Stimulated activated naive CD8-positive, alpha-beta T cell treated with anti-CD3 and anti-CD28 coated beads, Interleukin-15, amount 100 ng/mL, for 72 hours (primary cell): ENCODE data around the gene DENND4B.

Experiments
- ATAC-seq: fragments of 150-1000 bp; cut with Tn5 transposase; 2 replicates; pipeline ENCODE4 v1.10.0; 2021; ENCODE audit warnings: mild to moderate bottlenecking, moderate library complexity
- DNase-seq, 2 donors: peaks; one replicate each; pipeline ENCODE4 v3.0.0; 2021 to 2022
- H3K27ac Mint-ChIP-seq, 2 donors: one replicate each; pipeline ENCODE4 v1.8.0; 2022; ENCODE audit warnings: mild to moderate bottlenecking in 2 of 2, mixed read lengths in 2 of 2, moderate library complexity in 2 of 2
- H3K27me3 Mint-ChIP-seq: one replicate; pipeline ENCODE4 v1.8.0; 2022; ENCODE audit warnings: mixed read lengths
- H3K4me1 Mint-ChIP-seq: one replicate; pipeline ENCODE4 v1.8.0; 2022; ENCODE audit warnings: mild to moderate bottlenecking, mixed read lengths
- H3K4me3 Mint-ChIP-seq, 2 donors: one replicate each; pipeline ENCODE4 v1.8.0; 2022; ENCODE audit warnings: mild to moderate bottlenecking in 2 of 2, mixed read lengths in 2 of 2, moderate library complexity in 1 of 2
- H3K9me3 Mint-ChIP-seq, 2 donors: one replicate each; pipeline ENCODE4 v1.8.0; 2022; ENCODE audit warnings: mixed read lengths in 2 of 2

DENND4B gene

DNA sequence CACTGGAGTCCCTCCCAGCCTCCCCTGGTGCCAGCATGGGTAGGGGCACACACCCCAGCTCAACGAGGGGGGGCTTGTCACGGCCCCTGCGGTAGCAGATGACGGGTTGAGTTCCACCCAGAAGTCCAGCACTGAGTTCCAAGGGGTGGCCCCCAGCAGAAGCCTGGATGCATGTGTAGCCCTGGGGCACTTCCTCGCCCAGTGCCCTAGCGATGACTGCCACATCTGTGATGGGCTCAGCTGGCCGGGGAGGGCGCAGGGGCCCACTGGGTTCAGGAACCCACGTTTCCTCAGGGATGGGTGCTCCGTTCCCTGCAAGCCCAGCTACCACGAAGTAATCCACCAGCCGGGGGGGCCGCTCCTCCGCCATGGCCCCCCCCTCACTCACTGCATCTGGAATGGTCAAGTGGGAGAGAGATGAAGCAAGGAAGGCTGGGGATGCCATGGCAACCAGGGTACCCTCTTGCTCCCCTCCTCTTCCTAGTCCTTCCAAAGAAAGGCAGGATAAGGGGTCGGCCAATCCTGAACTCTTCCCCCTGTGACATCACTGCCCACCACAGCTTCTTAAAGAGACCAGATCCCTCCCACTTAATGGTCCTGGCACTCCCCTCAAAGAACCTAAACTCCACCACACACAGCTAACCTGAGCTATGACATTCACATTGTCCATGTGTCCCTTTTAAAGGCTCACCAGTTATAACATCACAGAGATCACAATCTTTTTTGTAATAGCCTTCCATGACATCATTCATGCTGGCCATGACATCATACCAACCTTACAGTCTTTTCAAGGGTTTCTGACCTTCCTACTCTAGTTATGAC, 2.3 kb downstream of the DENND4B start:
- H3K4me1 Mint-ChIP-seq = peaks cover 72% of the 10 kb centered on the region
- H3K9me3 Mint-ChIP-seq = no peaks in the 10 kb centered on the region

DNA sequence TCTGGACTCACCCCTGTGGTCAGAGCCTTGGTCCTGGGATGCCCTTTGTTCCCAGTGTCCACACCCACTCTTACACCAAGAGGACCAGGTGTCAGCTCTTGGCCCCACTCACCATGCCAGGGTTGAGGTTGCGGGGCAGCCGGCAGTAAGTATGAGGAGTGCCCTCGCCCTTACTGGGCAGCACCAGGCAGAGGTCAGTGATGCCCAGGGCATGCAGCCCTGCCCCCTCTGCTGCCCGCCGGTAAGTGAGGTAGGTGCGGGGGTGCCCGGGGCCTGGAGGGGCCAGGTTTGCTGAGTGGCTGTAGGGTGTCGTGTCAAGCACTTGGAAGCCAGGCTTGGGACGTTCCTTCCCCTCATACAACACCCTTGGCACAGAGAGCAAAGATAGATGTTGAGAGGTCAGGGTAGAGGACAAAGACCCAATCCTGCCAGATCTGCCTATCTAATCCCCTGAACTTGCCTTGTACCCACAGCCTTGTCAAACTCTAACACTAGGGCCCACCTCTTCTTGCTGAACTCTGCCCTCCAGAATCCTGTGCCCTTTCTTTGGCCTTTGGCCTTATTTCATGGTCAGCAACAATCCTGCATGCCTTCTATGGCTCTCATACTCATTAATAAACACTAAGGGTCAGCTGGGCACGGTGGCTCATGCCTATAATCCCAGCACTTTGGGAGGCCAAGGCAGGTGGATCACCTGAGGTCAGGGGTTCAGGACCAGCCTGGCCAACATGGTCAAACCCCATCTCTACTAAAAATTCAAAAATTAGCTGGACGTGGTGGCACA, 3.6 kb downstream of the DENND4B start:
- H3K27ac Mint-ChIP-seq = peak overlapping the region in 1 of 2 donors; percentile 34
- H3K4me3 Mint-ChIP-seq = no peak overlapping the region

More for the DNA sequence above, 2.3 kb downstream of the DENND4B start:
- peak overlapping the region; percentile 97 to 98 for H3K27ac Mint-ChIP-seq
- peak overlapping the region; percentile 89 to 97 for H3K4me3 Mint-ChIP-seq
- ATAC-seq (no peak), DNase-seq (no peak)
- H3K27me3 Mint-ChIP-seq = no peaks in the 10 kb centered on the region

DNA sequence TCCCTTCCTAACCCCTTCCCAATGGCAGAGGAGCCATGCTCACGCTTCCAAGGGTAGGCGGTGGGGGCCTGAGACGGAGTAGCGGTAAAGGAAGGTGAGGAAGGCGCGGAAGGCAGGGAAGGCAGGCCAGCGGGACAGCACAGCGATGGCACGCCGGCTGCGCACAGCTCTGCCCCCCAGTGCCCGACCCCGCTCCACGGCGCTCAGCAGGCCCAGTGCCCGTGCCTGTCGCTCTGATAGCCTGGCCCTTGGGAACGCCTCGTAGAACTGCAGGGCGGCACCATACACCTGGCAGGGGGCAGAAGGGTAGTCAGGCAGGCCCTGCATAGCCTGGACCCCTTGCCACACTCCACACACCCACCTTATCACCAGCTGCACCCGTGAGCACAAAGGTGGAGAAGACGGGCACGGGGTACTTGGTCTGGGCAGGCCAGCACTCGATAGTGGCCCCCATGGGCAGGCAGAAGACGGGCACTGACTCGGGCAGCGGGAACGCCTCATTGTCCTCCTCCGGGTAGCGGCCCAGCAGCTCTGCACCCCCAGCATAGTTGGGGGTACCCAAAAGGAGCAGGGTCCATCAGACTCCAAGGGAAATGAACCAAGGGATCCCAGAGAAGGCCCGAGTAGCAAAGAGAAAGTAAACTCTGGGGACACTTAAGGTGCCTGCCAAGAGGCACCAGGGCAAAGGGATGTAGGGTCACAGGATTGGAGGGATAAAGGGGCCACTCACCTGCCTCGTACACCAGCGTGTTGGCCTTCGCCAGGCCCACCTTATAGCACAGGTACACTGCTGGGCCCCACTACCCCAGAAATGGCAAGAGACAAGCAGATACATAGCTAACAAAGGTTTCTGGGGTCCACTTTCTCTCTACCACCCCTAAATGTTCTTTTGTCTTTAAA, 4.4 kb downstream of the DENND4B start:
- Mint-ChIP-seq H3K9me3 (no peaks in the 10 kb centered on the region), H3K27ac (peak overlapping the region; percentile 19 to 25), H3K27me3 (no peaks in the 10 kb centered on the region), H3K4me1 (peaks cover 60% of the 10 kb centered on the region), H3K4me3 (no peak overlapping the region)
- DNase-seq = no peak
- no peak for ATAC-seq

More for the DNA sequence above, 3.6 kb downstream of the DENND4B start:
- Mint-ChIP-seq H3K4me1 (peaks cover 63% of the 10 kb centered on the region), H3K9me3 (no peaks in the 10 kb centered on the region), H3K27me3 (no peaks in the 10 kb centered on the region)
- ATAC-seq (no peak), DNase-seq (no peak)

DNA sequence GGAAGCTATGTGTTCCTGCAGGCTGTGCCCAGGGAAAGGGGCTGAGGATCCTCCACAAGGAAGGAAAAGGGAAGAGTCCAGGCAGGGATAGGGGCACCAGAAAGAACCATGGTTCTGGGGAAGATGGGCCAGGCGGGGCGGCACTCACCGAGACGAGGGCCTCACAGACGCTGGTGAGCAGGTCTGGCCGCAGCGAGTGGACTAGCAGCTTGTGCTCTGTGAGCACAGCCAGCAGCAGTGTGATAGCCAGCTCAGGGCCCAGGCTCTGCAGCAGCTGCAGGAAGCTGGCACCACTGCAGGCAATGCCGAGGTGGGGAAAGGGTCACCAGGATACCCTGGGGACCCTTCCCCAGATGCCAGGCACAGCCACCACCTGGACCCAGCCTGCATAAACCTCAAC, 5.8 kb downstream of the DENND4B start:
- H3K4me1 Mint-ChIP-seq = peaks cover 60% of the 10 kb centered on the region
- H3K4me3 Mint-ChIP-seq = peak overlapping the region in 1 of 2 donors; percentile 28
- H3K9me3 Mint-ChIP-seq = no peaks in the 10 kb centered on the region
- no peaks in the 10 kb centered on the region for H3K27me3 Mint-ChIP-seq
- ATAC-seq (no peak), DNase-seq (no peak)
- H3K27ac Mint-ChIP-seq = peak overlapping the region in 1 of 2 donors; percentile 48

- Mint-ChIP-seq H3K27ac (peak overlapping the region in 1 of 2 donors; percentile 66), H3K27me3 (no peaks in the 10 kb centered on the region), H3K9me3 (no peaks in the 10 kb centered on the region), H3K4me1 (peaks cover 58% of the 10 kb centered on the region), H3K4me3 (no peak overlapping the region)
- DNase-seq (no peak), ATAC-seq (no peak)
Measured at GRCh38 chr1:153939476-153939875, 7.0 kb downstream of the DENND4B start.

DNA sequence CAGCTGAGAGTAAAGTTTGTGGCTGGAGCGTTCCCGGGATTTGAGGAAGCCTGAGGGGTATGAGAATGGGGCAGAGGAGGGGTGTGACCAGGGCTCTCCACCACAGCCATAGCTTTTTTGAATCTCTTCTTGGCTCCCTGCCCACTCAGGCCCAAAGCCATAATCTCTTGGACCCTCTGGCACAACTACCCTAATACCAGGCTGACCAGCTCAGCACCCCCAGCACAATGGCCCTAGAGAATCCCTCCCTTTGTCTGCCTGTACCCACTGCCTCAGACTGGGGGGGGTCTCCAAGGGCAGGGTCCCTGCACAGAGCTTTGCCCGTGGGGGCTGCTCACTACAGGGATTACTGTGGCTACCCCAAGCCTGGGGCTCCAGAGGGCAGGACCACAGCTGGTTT, 7.5 kb downstream of the DENND4B start:
- peak overlapping the region; percentile 66 to 69 for H3K27ac Mint-ChIP-seq
- DNase-seq (no peak), ATAC-seq (no peak)
- H3K9me3 Mint-ChIP-seq = no peaks in the 10 kb centered on the region
- no peak overlapping the region for H3K4me3 Mint-ChIP-seq
- H3K27me3 Mint-ChIP-seq = no peaks in the 10 kb centered on the region
- peaks cover 54% of the 10 kb centered on the region for H3K4me1 Mint-ChIP-seq

GRCh38 chr1:153937331-153937730, 9.2 kb downstream of the DENND4B start:
- Mint-ChIP-seq H3K27ac (peak overlapping the region in 1 of 2 donors; percentile 90), H3K27me3 (no peaks in the 10 kb centered on the region), H3K4me1 (peaks cover 37% of the 10 kb centered on the region), H3K9me3 (no peaks in the 10 kb centered on the region), H3K4me3 (no peak overlapping the region)
- ATAC-seq (no peak), DNase-seq (no peak)

- H3K27me3 Mint-ChIP-seq = no peaks in the 10 kb centered on the region
- no peak overlapping the region for H3K4me3 Mint-ChIP-seq
- DNase-seq (no peak), ATAC-seq (no peak)
- peak overlapping the region in 1 of 2 donors; percentile 75 for H3K27ac Mint-ChIP-seq
- peaks cover 29% of the 10 kb centered on the region for H3K4me1 Mint-ChIP-seq
- H3K9me3 Mint-ChIP-seq = no peaks in the 10 kb centered on the region
Measured at GRCh38 chr1:153936011-153936802, 10.3 kb downstream of the DENND4B start.

DNA sequence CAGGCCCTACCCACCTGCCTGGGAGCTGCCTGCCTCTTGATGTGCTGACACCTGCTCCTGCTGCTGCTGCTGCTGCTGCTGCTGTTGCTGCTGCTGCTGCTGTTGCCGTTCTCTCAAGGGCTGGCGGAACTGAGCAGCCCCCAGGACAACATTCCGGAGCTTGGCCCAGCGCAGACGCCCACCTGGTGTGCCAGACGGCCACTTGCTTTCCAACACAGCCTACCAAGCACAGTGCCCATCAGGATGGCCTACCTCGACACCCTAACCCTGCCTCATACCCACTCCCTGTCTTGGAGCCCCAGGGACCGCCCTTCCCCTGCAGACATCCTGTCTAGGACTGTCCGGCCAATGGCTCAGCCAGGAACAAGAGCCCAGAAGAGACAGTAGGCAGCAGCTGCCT, 11.8 kb downstream of the DENND4B start:
- no peak overlapping the region for H3K4me3 Mint-ChIP-seq
- no peak for ATAC-seq
- no peak for DNase-seq
- H3K27me3 Mint-ChIP-seq = no peaks in the 10 kb centered on the region
- H3K27ac Mint-ChIP-seq = peak overlapping the region in 1 of 2 donors; percentile 1
- H3K4me1 Mint-ChIP-seq = peaks cover 15% of the 10 kb centered on the region
- no peaks in the 10 kb centered on the region for H3K9me3 Mint-ChIP-seq

DNA sequence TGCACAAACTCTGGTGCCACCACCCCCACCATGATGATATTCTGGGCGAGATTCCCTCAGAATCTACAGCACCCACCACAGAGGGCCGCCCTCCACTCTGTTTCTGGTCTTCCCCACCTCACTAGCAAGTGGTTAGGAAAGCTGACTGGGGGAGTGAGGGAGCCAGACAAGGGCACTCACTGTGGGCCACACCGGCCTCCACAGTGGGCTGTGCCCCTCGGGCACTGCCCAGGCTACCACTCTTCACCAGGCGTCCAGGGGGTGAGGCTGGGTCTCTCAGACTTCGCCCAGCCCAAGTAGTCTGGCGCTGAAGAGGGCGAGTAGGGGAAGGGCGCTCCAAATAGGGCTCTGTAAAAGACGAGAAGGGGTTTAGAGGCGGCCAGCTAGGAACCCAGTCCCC, 12.6 kb downstream of the DENND4B start:
- no peak for DNase-seq
- Mint-ChIP-seq H3K4me1 (peaks cover 15% of the 10 kb centered on the region), H3K4me3 (no peak overlapping the region), H3K27me3 (no peaks in the 10 kb centered on the region), H3K27ac (peak overlapping the region in 1 of 2 donors; percentile 80), H3K9me3 (no peaks in the 10 kb centered on the region)
- no peak for ATAC-seq

- H3K4me1 Mint-ChIP-seq = peaks cover 20% of the 10 kb centered on the region
- no peaks in the 10 kb centered on the region for H3K9me3 Mint-ChIP-seq
- H3K27ac Mint-ChIP-seq = no peak overlapping the region
- no peaks in the 10 kb centered on the region for H3K27me3 Mint-ChIP-seq
- ATAC-seq (peak; percentile 15), DNase-seq (no peak)
- H3K4me3 Mint-ChIP-seq = no peak overlapping the region
Measured at GRCh38 chr1:153933430-153933829, 13.1 kb downstream of the DENND4B start.

DNA sequence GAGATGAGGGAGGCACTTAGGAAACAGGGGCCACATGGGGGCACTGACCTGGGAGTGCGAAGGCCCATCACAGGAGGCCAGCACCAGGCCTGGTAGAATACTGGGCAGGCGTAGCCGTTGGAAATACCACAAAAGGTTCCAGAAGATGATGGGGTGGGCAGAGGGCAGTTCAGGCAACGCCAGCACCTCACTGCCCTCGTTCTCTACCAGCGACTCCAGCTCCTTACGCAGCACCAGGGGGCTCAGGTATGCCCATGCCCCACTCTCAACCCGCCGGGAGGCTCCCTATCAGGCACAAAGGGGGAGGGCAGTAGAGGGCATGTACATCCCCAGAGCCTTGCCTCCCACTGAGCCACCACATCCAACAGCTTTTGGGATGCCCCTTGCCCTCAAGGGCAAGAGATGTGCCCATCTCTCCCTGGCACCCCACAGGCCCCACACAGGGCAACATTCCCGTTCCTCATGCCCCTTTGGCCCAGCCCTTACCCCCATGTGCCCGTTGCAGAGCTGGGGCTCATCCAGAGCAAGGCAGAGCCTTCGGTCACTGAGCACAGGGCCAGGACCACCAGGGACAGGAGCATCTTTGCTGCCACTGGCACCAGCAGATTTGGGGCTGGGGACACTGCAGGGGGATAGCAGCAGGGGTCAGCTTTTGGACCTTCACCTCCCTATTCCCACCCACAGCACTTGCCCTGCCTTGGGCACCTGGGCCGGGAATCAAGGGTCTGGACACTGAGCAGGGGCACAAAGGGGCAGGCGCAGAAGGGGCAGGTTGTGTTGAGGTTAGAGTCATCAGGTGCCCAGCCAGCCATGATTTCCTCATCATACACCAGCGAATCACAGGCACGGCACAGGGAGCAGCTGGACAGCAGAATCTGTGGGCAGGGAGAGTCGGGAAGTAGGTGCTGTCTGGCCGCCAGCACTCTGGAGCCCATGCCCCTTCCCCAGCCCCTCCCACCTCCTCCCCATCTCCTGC, 14.1 kb downstream of the DENND4B start:
- H3K27me3 Mint-ChIP-seq = no peaks in the 10 kb centered on the region
- ATAC-seq (no peak), DNase-seq (no peak)
- H3K9me3 Mint-ChIP-seq = no peaks in the 10 kb centered on the region
- H3K4me3 Mint-ChIP-seq = no peak overlapping the region
- H3K4me1 Mint-ChIP-seq = peaks cover 28% of the 10 kb centered on the region
- peak overlapping the region; percentile 64 to 76 for H3K27ac Mint-ChIP-seq

DNA sequence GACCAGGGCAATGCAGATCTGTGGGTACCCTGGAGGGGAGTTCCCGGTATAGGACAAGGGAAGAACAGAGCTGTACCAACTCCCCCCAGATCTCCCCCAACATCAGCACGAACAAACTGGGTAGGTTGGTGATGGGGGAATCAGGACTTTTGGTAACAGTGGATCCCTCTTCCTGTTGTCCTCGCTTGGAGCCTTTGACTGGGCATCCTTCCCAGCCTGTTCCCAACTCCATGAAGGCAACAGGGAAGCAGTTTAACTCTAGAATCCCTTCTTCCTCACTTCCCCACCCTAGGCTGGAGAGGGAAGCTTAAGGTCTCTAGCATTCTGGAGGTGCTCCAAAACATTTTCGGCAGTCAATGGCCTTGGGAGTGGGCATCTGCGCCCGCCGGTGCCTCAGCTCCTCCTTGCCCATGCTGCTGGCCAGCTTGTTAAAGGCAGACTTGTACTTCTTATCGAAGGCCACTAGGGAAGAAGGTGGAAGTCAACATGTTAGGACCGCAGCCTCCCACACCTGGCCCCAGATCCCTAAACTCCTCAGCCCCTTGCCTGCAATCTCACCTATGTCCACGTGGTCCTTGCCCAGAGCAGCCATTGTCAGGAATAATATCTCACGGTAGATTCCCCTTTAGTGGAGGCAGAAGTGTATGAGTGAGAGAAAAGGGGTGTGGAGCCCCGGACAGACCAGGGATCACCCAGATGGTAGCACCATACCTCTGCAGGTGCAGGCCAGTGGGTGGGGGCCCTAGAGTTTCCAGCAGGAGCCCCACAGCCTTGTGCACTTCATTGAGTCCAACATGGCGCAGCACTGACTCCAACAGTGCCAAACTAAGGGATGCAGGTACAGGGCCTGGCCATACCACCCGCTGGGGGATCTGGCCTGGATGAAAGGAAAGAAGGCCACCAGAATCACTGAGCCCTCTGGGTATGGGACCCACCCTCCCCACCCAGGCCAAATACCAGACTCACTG, 16.3 kb downstream of the DENND4B start:
- no peaks in the 10 kb centered on the region for H3K9me3 Mint-ChIP-seq
- H3K27me3 Mint-ChIP-seq = no peaks in the 10 kb centered on the region
- H3K4me1 Mint-ChIP-seq = peaks cover 21% of the 10 kb centered on the region
- no peak overlapping the region for H3K4me3 Mint-ChIP-seq
- DNase-seq (no peak), ATAC-seq (no peak)
- no peak overlapping the region for H3K27ac Mint-ChIP-seq
